Smooth muscle cell (in vitro differentiated cells): ENCODE data around the gene LENG8. TPM values are rescaled to one million over a fixed set of nuclear protein-coding genes. Genes with fewer than 3 reads are reported as not detected.
"Not testable (repeated sequence)": the region's sequence is repeated elsewhere in the genome, so short reads cannot be mapped to it uniquely, and the experiment has no call there.

ENCODE experiments used
- DNase-seq: peaks from one replicate; lab custom pipeline; 2025; ENCODE audit not compliant: unreplicated experiment; lab: John Stamatoyannopoulos, UW
- H2AFZ ChIP-seq: fragments of 200-600 bp; sonication (generic); 2 replicates; pipeline ENCODE4 v1.6.0; 2016; ENCODE audit warnings: antibody characterized with exemption, low read depth, mild to moderate bottlenecking
- H3F3A ChIP-seq: fragments of 200-600 bp; sonication (generic); 2 replicates; pipeline ENCODE4 v1.6.0; 2017; ENCODE audit warnings: antibody characterized with exemption, low read depth
- H3K27ac ChIP-seq: fragments of 200-600 bp; sonication (generic); 2 replicates; pipeline ENCODE4 v1.5.1; 2016; ENCODE audit warnings: low read depth, mild to moderate bottlenecking
- H3K27me3 ChIP-seq: fragments of 200-600 bp; sonication (generic); 2 replicates; pipeline ENCODE4 v1.6.1; 2016; ENCODE audit warnings: low read depth, mild to moderate bottlenecking
- H3K36me3 ChIP-seq: fragments of 200-600 bp; sonication (generic); 2 replicates; pipeline ENCODE4 v1.5.1; 2016; ENCODE audit warnings: low read depth
- H3K4me1 ChIP-seq: fragments of 200-600 bp; sonication (generic); 2 replicates; pipeline ENCODE4 v1.5.1; 2016; ENCODE audit warnings: low read depth
- H3K4me2 ChIP-seq: fragments of 200-600 bp; sonication (generic); 2 replicates; pipeline ENCODE4 v1.6.0; 2016; ENCODE audit warnings: mild to moderate bottlenecking
- H3K4me3 ChIP-seq: fragments of 200-600 bp; sonication (generic); 2 replicates; pipeline ENCODE4 v1.5.1; 2016; ENCODE audit warnings: mild to moderate bottlenecking
- H3K79me2 ChIP-seq: fragments of 200-600 bp; sonication (generic); 2 replicates; pipeline ENCODE4 v1.6.0; 2016; ENCODE audit warnings: low read depth, mild to moderate bottlenecking
- H3K9ac ChIP-seq: fragments of 200-600 bp; sonication (generic); 2 replicates; pipeline ENCODE4 v1.6.0; 2016; ENCODE audit warnings: low read depth
- H3K9me3 ChIP-seq: fragments of 200-600 bp; sonication (generic); replicated peaks from 2 replicates; pipeline ENCODE4 v1.5.1; 2016; ENCODE audit warnings: low read depth
- H4K20me1 ChIP-seq: fragments of 200-600 bp; sonication (generic); 2 replicates; pipeline ENCODE4 v1.6.0; 2016; ENCODE audit warnings: low read depth
- CTCF ChIP-seq: fragments of 200-600 bp; sonication (generic); IDR thresholded peaks from 2 replicates; pipeline ENCODE4 v1.5.1; 2017; ENCODE audit warnings: borderline replicate concordance, mild to moderate bottlenecking, antibody characterized with exemption; ENCODE audit not compliant: insufficient read depth, poor library complexity, severe bottlenecking
- WGBS: methylation state at CpG from one replicate; pipeline ENCODE4 v1.1.7; 2016; ENCODE audit warnings: low lambda C conversion rate; 5-methylcytosine and 5-hydroxymethylcytosine counted together
- polyA plus RNA-seq: library from polyadenylated mRNA; unstranded; fragments of >200 nt; fragmentation: Nextera tagmentation; extraction: Ambion mirVana; gene quantifications from 2 replicates; pipeline ENCODE4 v1.2.1, GENCODE V29; 2016
- total RNA-seq: library from RNA; depleted of rRNA; stranded (reverse); fragments of >200 nt; gene quantifications from 2 replicates; pipeline ENCODE4 v1.2.3, GENCODE V29; 2014

LENG8 gene
- total and polyA plus RNA-seq, 2 experiments from 2014 or later, result 27.6 to 32.9 TPM

- Histone ChIP-seq H3K4me2 (no peak overlapping the region), H4K20me1 (peaks cover 59% of the 10 kb centered on the region), H3K36me3 (no peaks in the 10 kb centered on the region), H3K27me3 (no peaks in the 10 kb centered on the region), H3K9me3 (no peaks in the 10 kb centered on the region), H3K4me1 (peaks cover 8% of the 10 kb centered on the region), H3K9ac (no peak overlapping the region), H3K4me3 (no peak overlapping the region), H3K27ac (no peak overlapping the region), H2AFZ (no peak overlapping the region), H3F3A (no peaks in the 10 kb centered on the region), H3K79me2 (peaks cover 10% of the 10 kb centered on the region)
- WGBS, result 93% methylated on average over 5 of the region's 5 CpGs
- DNase-seq, result no peak
- no peak for TF ChIP-seq CTCF
Observed at GRCh38 chr19:54440641-54441040, 8.4 kb upstream of the LENG8 start.

GRCh38 chr19:54444737-54445136, 4.3 kb upstream of the LENG8 start:
- Histone ChIP-seq H3K36me3 (no peaks in the 10 kb centered on the region), H3K4me3 (no peak overlapping the region), H4K20me1 (peaks cover 28% of the 10 kb centered on the region), H2AFZ (no peak overlapping the region), H3K27ac (no peak overlapping the region), H3K9me3 (no peaks in the 10 kb centered on the region), H3K4me1 (peaks cover 10% of the 10 kb centered on the region), H3F3A (no peaks in the 10 kb centered on the region), H3K79me2 (peaks cover 36% of the 10 kb centered on the region), H3K9ac (no peak overlapping the region), H3K4me2 (no peak overlapping the region), H3K27me3 (no peaks in the 10 kb centered on the region)
- no peak for TF ChIP-seq CTCF
- no peak for DNase-seq
- 98% methylated on average over 7 of the region's 7 CpGs for WGBS

GRCh38 chr19:54446349-54446748, 2.6 kb upstream of the LENG8 start:
- H3K4me3 ChIP-seq, H3K9me3 ChIP-seq, H3K27me3 ChIP-seq, DNase-seq, H3K9ac ChIP-seq, H3K36me3 ChIP-seq, H2AFZ ChIP-seq, H3F3A ChIP-seq: not testable (repeated sequence)
- peaks cover 30% of the 10 kb centered on the region for H4K20me1 ChIP-seq
- 94% methylated on average over 15 of the region's 15 CpGs for WGBS
- H3K4me1 ChIP-seq, result peaks cover 22% of the 10 kb centered on the region
- H3K27ac ChIP-seq, result peak overlapping the region; percentile 28
- H3K79me2 ChIP-seq, result peaks cover 50% of the 10 kb centered on the region
- TF ChIP-seq CTCF, result peak; percentile 16
- peak overlapping the region; percentile 95 for H3K4me2 ChIP-seq

GRCh38 chr19:54448040-54448773, 792 bp upstream of the LENG8 start:
- H3K27ac ChIP-seq, result peak overlapping the region; percentile 99
- 3% methylated on average over 34 of the region's 34 CpGs for WGBS
- peaks cover 22% of the 10 kb centered on the region for H3K4me1 ChIP-seq
- H2AFZ ChIP-seq, result peak overlapping the region; percentile 40
- no peaks in the 10 kb centered on the region for H3K9me3 ChIP-seq
- peak; percentile 44 for DNase-seq
- H3K36me3 ChIP-seq, result peaks cover 2% of the 10 kb centered on the region
- H4K20me1 ChIP-seq, result peaks cover 40% of the 10 kb centered on the region
- H3K9ac ChIP-seq, result peak overlapping the region; percentile 99
- H3K4me3 ChIP-seq, result peak overlapping the region; percentile 80
- no peaks in the 10 kb centered on the region for H3F3A ChIP-seq
- TF ChIP-seq CTCF, result no peak
- H3K27me3 ChIP-seq, result no peaks in the 10 kb centered on the region
- H3K4me2 ChIP-seq, result peak overlapping the region; percentile 95
- peaks cover 60% of the 10 kb centered on the region for H3K79me2 ChIP-seq
